Endometrium (tissue), 2 donors: Measurements from ENCODE around the gene MMP25.

Experiments
- FAIRE-seq: peaks from 2 replicates; lab custom pipeline; 2012; peaks lifted over from hg19 to GRCh38; lab: Jason Lieb, UNC
- donor health status: control.
- donor health status: control.

The MMP25 gene

DNA sequence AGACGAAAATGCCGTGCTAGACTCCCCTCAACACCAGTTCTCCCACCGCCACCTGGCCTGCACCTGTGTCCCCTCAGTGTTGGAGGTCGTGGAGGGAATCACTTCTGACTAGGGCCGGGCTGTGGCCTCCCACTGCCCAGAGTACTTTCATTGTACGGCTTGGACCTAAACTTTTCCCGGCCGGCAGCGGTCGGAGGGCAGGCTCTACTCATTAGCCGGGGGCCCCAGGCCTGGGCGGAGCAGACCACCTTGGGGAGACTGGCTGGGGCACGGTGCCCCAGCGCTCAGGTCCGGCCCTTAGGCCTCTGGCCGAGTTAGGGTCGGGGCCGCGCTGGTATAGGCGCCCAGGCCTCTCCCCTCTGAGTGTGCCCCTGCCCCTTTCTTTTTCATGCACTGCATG, 29.0 kb upstream of the MMP25 start:
- no peak for FAIRE-seq

- FAIRE-seq, result no peak
Measured at GRCh38 chr16:3017794-3018506, 28.4 kb upstream of the MMP25 start, which contains the start of gene CLDN6. TSS of gene CLDN6 (minus strand) at chr16:3018183. CDS start at chr16:3016021, 2,162 bp downstream.

DNA sequence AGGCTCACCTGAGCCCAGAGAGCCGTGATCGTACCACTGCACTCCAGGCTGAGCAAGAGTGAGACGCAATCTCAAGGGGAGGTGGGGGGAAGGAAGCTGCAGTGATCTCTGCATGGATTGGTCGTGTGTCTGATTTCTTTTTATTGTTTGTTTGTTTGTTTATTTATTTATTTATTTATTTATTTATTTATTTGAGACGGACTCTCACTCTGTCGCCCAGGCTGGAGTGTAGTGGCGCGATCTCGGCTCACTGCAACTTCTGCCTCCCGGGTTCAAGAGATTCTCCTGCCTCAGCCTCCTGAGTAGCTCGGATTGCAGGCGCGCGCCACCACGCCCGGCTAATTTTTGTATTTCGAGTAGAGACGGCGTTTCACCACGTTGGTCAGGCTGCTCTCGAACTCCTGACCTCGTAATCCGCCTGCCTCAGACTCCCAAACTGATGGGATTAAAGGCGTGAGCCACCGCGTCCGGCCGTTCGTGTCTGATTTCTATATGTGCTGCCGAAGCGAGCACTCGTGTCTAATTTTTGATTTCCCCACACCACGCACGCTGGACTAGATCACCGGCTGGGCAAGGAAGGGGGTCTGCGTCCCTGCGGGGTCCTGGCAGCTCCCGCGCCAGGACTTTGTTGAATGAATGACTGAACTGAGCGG, 26.6 kb upstream of the MMP25 start:
- FAIRE-seq, result no peak

DNA sequence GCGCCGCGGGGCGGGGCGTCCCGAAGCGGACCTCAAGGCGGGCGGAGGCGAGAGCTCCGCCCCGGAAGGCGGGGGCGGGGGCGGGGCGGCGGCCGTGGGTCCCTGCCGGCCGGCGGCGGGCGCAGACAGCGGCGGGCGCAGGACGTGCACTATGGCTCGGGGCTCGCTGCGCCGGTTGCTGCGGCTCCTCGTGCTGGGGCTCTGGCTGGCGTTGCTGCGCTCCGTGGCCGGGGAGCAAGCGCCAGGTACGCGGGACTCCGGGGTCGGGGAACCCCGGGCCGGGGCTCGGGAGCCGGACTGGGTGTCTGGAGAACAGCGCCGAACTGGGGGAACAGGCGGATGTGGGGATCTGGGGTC, 26.1 kb upstream of the MMP25 start, which contains the start of gene TNFRSF12A:
Gene TNFRSF12A, plus strand, starts transcription at position 122 of the 357 bp plus-strand sequence. Its CDS starts 30 bp downstream, at position 152.
- no peak for FAIRE-seq

DNA sequence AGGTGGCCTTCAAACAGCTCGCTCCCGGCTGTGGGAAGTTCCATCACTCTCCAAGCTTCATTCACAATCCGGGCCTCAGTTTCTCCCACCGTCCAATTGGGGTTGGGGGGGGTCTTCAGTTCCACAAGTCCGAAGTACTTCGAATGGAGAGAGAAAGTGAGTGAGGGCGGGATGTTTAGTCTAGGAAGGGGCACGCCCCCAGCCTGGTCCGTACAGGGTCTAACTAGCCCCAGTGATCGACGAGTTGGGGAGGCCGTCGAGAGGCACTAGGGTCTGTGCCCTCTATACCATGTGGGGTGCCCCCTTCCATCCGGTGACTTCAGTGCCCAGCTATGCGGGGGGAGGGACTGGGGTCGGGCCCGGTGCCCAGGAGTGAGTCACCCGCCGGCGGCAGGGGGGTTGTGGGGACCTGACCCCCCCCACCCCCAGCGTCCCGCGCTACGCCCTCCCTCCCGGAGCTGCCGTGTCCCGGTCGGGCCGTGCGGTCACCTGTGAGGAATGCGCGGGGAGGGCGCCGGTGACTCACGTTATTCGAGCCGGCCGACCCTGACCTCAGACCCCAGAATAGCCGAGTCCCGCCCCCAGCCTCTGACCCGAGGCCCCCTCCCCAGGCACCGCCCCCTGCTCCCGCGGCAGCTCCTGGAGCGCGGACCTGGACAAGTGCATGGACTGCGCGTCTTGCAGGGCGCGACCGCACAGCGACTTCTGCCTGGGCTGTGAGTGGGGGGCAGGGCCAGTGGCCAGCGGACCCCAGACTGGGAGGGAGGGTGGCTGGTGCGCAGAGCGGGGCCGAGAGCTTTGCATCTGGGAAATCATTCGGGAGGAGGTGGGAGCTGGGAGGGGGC, 25.5 kb upstream of the MMP25 start:
- no peak for FAIRE-seq

- no peak for FAIRE-seq
Measured at GRCh38 chr16:3021449-3022207, 24.7 kb upstream of the MMP25 start.

DNA sequence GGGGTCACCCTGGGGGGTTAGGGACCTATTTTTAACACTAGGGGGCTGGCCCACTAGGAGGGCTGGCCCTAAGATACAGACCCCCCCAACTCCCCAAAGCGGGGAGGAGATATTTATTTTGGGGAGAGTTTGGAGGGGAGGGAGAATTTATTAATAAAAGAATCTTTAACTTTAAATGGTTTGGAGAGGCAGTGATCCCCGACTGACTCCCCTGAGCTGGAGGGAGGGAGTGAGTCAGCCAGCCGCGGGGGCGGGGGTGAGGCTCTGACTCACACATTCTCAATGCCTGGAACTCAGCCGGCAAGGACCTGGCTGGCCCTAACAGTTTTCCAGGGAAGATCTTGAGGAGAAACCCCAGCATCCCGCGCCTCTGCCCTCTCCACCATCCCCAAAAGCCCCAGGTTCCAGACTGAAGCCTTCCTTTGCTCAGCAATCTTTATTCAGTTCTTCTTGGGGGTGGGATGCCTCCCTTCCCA, 24.1 kb upstream of the MMP25 start:
- peak; percentile 79 for FAIRE-seq

GRCh38 chr16:3022684-3023414, 23.5 kb upstream of the MMP25 start:
- FAIRE-seq, result no peak

DNA sequence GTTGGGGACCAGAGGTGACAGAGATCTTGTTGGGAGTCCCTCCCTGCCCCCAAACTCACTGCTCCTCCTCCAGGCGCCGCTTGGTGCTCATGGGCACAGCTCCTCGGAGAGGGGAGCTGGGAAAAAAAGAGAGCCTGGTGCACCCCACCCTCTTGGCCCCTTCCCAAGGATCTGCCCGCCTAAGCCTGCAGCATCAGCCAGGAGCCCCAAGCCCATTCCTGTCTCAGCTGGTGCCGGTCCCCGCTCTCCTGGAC, 23.0 kb upstream of the MMP25 start:
- no peak for FAIRE-seq

DNA sequence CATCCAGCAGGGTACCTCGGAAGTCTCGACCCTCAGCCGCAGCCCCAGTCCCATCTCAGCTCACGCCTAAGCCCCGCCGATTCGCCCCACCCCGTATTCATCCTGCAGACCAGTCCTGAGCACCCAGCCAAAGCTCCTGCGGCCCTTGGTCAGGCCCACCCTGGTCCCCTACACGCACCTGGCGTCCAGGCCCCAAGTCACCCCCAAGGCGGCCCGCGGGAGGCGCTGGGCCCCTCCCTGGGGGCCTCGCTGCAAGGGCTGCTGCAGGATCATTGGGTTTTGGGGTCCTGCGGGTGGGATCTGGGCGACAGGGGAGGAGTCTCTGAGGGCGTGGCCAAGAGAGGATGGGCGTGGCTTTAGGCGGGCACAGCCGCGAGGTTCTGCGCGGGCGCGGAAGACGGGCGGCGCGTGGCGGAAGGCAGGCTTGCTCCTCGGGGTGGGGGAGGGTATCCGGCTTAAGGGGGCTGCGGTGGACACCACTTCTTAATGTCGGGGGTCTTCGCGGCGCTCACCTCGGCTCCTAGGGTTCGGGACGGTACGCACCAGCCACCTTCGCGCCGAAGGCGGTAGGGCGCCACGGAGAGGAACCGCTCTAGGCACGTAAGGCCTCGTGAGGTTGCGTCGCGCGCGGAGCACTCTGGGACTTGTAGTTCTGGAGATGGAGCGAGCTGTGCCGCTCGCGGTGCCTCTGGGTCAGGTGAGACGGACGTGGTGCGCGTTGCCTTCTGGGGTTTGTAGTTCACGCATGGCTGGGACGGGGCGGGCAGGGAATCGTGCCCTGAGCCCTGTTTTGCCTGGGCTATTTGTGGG, 22.5 kb upstream of the MMP25 start, which contains the start of the genes HCFC1R1 and THOC6:
Gene HCFC1R1, minus strand, starts transcription at position 274 of the 810 bp plus-strand sequence. Its CDS starts 1 bp downstream, at position 273.
Gene THOC6, plus strand, starts transcription at position 367 of the 810 bp plus-strand sequence. Its CDS starts 292 bp downstream, at position 659.
- no peak for FAIRE-seq

DNA sequence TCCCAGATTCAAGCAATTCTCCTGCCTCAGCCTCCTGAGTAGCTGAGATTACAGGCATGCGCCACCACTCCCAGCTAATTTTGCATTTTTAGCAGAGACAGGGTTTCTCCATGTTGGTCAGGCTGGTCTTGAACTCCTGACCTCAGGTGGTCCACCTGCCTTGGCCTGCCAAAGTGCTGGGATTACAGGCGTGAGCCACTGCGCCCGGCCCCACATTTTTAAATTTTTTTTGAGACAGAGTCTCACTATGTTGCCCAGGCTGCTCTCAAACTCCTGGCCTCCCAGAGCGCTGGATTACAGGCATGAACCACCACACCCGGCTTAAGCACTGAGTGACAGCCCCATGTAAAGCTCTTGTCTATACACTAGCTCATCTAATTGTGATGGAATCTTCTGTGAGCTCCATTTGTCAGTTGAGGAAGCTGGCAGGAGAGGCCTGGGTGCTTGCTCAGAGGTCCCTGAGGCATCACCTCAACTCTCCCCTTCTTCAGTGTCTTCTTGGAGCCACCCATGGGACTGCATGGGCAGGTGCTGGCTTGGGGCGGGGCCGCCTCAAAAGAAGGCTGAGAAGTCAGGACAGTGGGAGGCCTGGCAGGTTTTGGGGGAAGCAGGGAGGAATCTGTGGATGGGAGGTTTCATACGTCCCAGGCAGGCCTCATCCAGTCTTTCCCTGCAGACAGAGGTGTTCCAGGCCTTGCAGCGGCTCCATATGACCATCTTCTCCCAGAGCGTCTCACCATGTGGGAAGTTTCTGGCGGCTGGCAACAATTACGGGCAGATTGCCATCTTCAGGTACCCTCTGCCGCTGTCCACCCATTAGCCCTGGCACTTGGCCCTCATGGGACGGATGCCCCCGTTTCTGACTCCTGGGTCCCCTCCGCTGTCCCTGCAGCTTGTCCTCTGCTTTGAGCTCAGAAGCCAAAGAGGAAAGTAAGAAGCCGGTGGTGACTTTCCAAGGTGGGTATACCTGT, 21.0 kb upstream of the MMP25 start:
- FAIRE-seq, result no peak

GRCh38 chr16:3026003-3026378, 20.4 kb upstream of the MMP25 start:
- no peak for FAIRE-seq

DNA sequence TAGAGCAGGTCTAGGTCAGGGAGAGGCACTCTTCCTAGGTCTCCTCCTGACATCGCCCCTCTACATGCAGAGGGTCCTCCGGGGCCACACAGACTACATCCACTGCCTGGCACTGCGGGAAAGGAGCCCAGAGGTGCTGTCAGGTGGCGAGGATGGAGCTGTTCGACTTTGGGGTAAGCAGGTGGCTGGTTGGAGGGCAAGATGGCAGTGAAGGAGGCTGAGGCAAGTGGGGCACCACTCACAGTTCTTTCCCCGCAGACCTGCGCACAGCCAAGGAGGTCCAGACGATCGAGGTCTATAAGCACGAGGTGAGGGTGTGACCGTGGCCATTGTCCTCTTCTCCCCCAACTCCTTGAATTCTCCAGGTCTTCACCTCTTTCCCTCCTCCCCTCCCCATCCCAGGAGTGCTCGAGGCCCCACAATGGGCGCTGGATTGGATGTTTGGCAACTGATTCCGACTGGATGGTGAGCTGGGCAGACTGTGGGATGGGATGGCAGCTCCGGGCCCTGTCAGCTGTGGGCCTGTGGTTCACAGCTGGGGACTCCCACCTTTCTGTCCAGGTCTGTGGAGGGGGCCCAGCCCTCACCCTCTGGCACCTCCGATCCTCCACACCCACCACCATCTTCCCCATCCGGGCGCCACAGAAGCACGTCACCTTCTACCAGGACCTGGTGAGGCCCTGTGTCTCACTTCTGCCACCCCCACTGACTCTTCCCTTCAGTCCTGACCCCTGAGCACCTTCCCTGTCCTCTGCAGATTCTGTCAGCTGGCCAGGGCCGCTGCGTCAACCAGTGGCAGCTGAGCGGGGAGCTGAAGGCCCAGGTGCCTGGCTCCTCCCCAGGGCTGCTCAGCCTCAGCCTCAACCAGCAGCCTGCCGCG, 19.5 kb upstream of the MMP25 start:
- no peak for FAIRE-seq

- no peak for FAIRE-seq
Measured at GRCh38 chr16:3027489-3027795, 18.9 kb upstream of the MMP25 start.

- FAIRE-seq, result no peak
Measured at GRCh38 chr16:3027983-3028715, 18.2 kb upstream of the MMP25 start.

GRCh38 chr16:3028716-3029319, 17.5 kb upstream of the MMP25 start:
- FAIRE-seq, result no peak
